Uterus (tissue), 2 donors: ENCODE measurements around the gene HPSE2.

Experiments
- CTCF ChIP-seq, 4 experiments: fragments of 200-600 bp in 2 of 4; fragments of 450-650 bp in 2 of 4; sonication (generic) in 2 of 4; IDR thresholded peaks; one replicate each; pipeline ENCODE4 v1.5.1; 2016 to 2019; ENCODE audit warnings: antibody characterized with exemption in 4 of 4, mild to moderate bottlenecking in 2 of 4, moderate library complexity in 1 of 4
- POLR2A ChIP-seq, 2 donors: fragments of 450-650 bp; IDR thresholded peaks; one replicate each; pipeline ENCODE4 v1.6.1; 2016; ENCODE audit warnings: antibody characterized with exemption in 2 of 2, mild to moderate bottlenecking in 1 of 2, moderate library complexity in 1 of 2

- TF ChIP-seq POLR2A (IDR thresholded peaks at IDR 0.05) (no peak), CTCF (IDR thresholded peaks at IDR 0.05) (no peak)
Observed at GRCh38 chr10:98528805-98529183, 706.9 kb downstream of the HPSE2 start.
